AG08396 (cell line): ENCODE results near the gene ZNF358.

Experiments used
- DNase-seq: peaks from one replicate; pipeline ENCODE4 v3.0.0; 2012; ENCODE audit warnings: low spot score, mixed read lengths

ZNF358 gene

GRCh38 chr19:7489609-7490044, 26.3 kb upstream of the ZNF358 start:
- no peak for DNase-seq

GRCh38 chr19:7492142-7492541, 23.8 kb upstream of the ZNF358 start:
- DNase-seq = no peak

- DNase-seq = no peak
These were observed 23.3 kb upstream of the ZNF358 start for GRCh38 chr19:7492558-7492957.

- peak; percentile 64 for DNase-seq
These were observed 21.3 kb upstream of the ZNF358 start for GRCh38 chr19:7494416-7495098.

- no peak for DNase-seq
These were observed 18.6 kb upstream of the ZNF358 start for GRCh38 chr19:7497292-7497691.

- peak; percentile 63 for DNase-seq
These were observed 15.0 kb upstream of the ZNF358 start for GRCh38 chr19:7500811-7501450.

- no peak for DNase-seq
These were observed 13.4 kb upstream of the ZNF358 start for GRCh38 chr19:7502552-7502951.

- DNase-seq = no peak
These were observed 11.2 kb upstream of the ZNF358 start for GRCh38 chr19:7504684-7505083.

GRCh38 chr19:7505288-7505681, 10.6 kb upstream of the ZNF358 start:
- no peak for DNase-seq

GRCh38 chr19:7505682-7506384, 10.1 kb upstream of the ZNF358 start:
- peak; percentile 64 for DNase-seq

GRCh38 chr19:7506385-7507328, 9.2 kb upstream of the ZNF358 start:
- peak; percentile 75 for DNase-seq

- DNase-seq = peak; percentile 92
These were observed 8.0 kb upstream of the ZNF358 start for GRCh38 chr19:7507884-7508283.

- DNase-seq = no peak
These were observed 6.3 kb upstream of the ZNF358 start for GRCh38 chr19:7509625-7510024.

- DNase-seq = no peak
These were observed 3.5 kb upstream of the ZNF358 start for GRCh38 chr19:7512400-7512851.

- no peak for DNase-seq
These were observed 1.9 kb upstream of the ZNF358 start for GRCh38 chr19:7513809-7514642.

GRCh38 chr19:7515110-7515644, 726 bp upstream of the ZNF358 start:
- DNase-seq = peak; percentile 77

- peak; percentile 53 for DNase-seq
These were observed 430 bp downstream of the ZNF358 start for GRCh38 chr19:7516333-7516732.

- DNase-seq = no peak
These were observed 975 bp downstream of the ZNF358 start for GRCh38 chr19:7516878-7517277.

- no peak for DNase-seq
These were observed 3.6 kb downstream of the ZNF358 start for GRCh38 chr19:7519361-7520130.
